Ovary (tissue), 9 donors: ENCODE results near the gene USP28. TPM values are rescaled to one million over a fixed set of nuclear protein-coding genes. Genes with fewer than 3 reads are reported as not detected.

Experiments used
- DNase-seq, 5 donors: peaks; one replicate each; pipeline ENCODE4 v3.0.0-alpha.2; 2019 to 2020
- H3K27ac ChIP-seq, 2 donors: fragments of 200-600 bp; one replicate each; pipeline versions ENCODE4 v1.5.1 to v1.8.0; 2019 to 2022
- H3K27me3 ChIP-seq: fragments of 200-600 bp; one replicate; pipeline ENCODE4 v1.8.0; 2022
- H3K36me3 ChIP-seq: fragments of 200-600 bp; sonication (generic); one replicate; pipeline ENCODE4 v1.5.1; 2019
- H3K4me1 ChIP-seq: one replicate; pipeline ENCODE4 v1.8.1; 2013; ENCODE audit warnings: mild to moderate bottlenecking, moderate library complexity; ENCODE audit not compliant: insufficient read depth
- H3K4me3 ChIP-seq: fragments of 200-600 bp; sonication (generic); one replicate; pipeline ENCODE4 v1.5.1; 2017
- H3K9me3 ChIP-seq, 2 donors: fragments of 200-600 bp in 1 of 2; sonication (generic) in 1 of 2; one replicate each; pipeline versions ENCODE4 v1.5.1 to v1.8.1; 2013 to 2019; ENCODE audit warnings: mild to moderate bottlenecking in 1 of 2, moderate library complexity in 1 of 2
- CTCF ChIP-seq, 3 donors: fragments of 450-650 bp in 2 of 3; fragments of 200-600 bp in 1 of 3; IDR thresholded peaks; one replicate each; pipeline versions ENCODE4 v1.5.1 to v1.8.0; 2016 to 2022; ENCODE audit warnings: antibody characterized with exemption in 3 of 3, mild to moderate bottlenecking in 1 of 3
- EP300 ChIP-seq: sonication (generic); formaldehyde crosslinking; IDR thresholded peaks from one replicate; pipeline ENCODE4 v1.6.1; 2017; ENCODE audit warnings: antibody characterized with exemption
- POLR2A ChIP-seq: fragments of 450-650 bp; IDR thresholded peaks from one replicate; pipeline ENCODE4 v1.6.1; 2017; ENCODE audit warnings: antibody characterized with exemption, mild to moderate bottlenecking, moderate library complexity
- WGBS, 3 donors: extraction: QIAGEN DNeasy Blood & Tissue Kit in 1 of 3; methylation state at CpG; one replicate each; pipeline versions ENCODE4 v1.1.5 to v1.1.7; 2013 to 2017; 5-methylcytosine and 5-hydroxymethylcytosine counted together
- intact Hi-C, 4 donors: fragments of 100-400 bp; cut with DNase I; formaldehyde crosslinking; loops; one replicate each; pipeline versions ENCODE4 v1.11.0 to v1.15.1; 2022 to 2023
- polyA plus RNA-seq, 2 donors: library from polyadenylated mRNA; stranded (reverse); fragments of 200-250 nt in 1 of 2; fragments of 350-450 nt in 1 of 2; fragmentation: Illumina TruSeq in 1 of 2; extraction: RNeasy Lipid Tissue Mini Kit (QIAGEN cat#74804) in 1 of 2; gene quantifications; one replicate each; pipeline ENCODE4 v1.2.3, GENCODE V29; 2013 to 2014
- total RNA-seq, 7 donors: library from RNA; depleted of rRNA in 2 of 7; stranded (reverse); fragments of >200 nt in 2 of 7; fragmentation: NEBNext Ultra II Directional in 3 of 7; extraction: Animal tissue kit (Norgen Biotek cat#: 25700) in 3 of 7; gene quantifications; one replicate each; pipeline versions ENCODE4 v1.1.0 to v1.2.4, GENCODE V29; 2016 to 2023
- donor health status: DM: no; HTN: no; CAD: no; lungs with moderate emphysema.
- donor health status: DM: no; HTN: no; CAD: no.
- donor health status: Bipolar disorder and iron deficiency.
- donor health status: DM: yes; HTN: yes; CAD: no.
- donor health status: DM: no; HTN: no; CAD: no.
- donor health status: DM: yes; HTN: yes; CAD: no.

USP28 gene
- total and polyA plus RNA-seq, 9 donors, result 11.0 to 29.5 (median 23.4) TPM

DNA sequence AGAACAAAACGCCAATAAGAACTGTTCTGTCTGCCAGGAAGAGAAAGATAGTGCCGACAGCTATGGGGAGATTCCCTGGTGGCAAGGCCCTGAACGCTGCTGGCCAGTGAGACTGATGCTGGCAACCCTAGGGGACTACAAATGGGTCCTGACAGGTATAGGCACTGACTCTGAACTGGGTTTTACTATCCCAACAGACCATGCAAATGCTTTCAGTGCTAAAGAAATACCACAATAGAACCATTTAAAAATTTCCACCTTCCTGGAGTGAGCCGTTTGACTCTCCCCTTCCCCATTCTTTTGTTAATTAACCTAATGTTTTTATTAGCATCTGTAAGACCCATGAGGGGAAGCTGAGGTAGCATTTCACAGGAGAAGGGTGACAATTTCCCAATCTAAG lies 25.7 kb downstream of the USP28 start:
- TF ChIP-seq POLR2A (no peak), CTCF (IDR thresholded peaks at IDR 0.05) (no peak), EP300 (no peak)
- 62 to 78% (median 68%) methylated on average over 4 of the region's 4 CpGs for WGBS, 3 donors
- H3K9me3 ChIP-seq, result no peaks in the 10 kb centered on the region
- H3K4me3 ChIP-seq, result no peak overlapping the region
- intact Hi-C loops, result no loop called here
- H3K4me1 ChIP-seq, result peaks cover 1% of the 10 kb centered on the region
- no peak for DNase-seq
- H3K27ac ChIP-seq, result no peak overlapping the region
- H3K27me3 ChIP-seq, result no peaks in the 10 kb centered on the region
- H3K36me3 ChIP-seq, result no peaks in the 10 kb centered on the region

GRCh38 chr11:113847580-113847979 lies 27.8 kb downstream of the USP28 start:
- peaks cover 1% of the 10 kb centered on the region for H3K4me1 ChIP-seq
- no peak overlapping the region for H3K27ac ChIP-seq
- TF ChIP-seq EP300 (no peak), POLR2A (no peak), CTCF (IDR thresholded peaks at IDR 0.05) (no peak)
- no peak overlapping the region for H3K4me3 ChIP-seq
- no peaks in the 10 kb centered on the region for H3K27me3 ChIP-seq
- no peaks in the 10 kb centered on the region for H3K9me3 ChIP-seq
- H3K36me3 ChIP-seq, result no peaks in the 10 kb centered on the region
- intact Hi-C loops, result no loop called here
- DNase-seq, result no peak

GRCh38 chr11:113847111-113847510 lies 28.3 kb downstream of the USP28 start:
- WGBS, 3 donors, result 82 to 88% (median 86%) methylated on average over 6 of the region's 6 CpGs
- Histone ChIP-seq H3K36me3 (no peaks in the 10 kb centered on the region), H3K4me1 (peaks cover 1% of the 10 kb centered on the region), H3K4me3 (no peak overlapping the region), H3K9me3 (no peaks in the 10 kb centered on the region), H3K27me3 (no peaks in the 10 kb centered on the region), H3K27ac (no peak overlapping the region)
- intact Hi-C loops, result no loop called here
- TF ChIP-seq POLR2A, result no peak
- no peak for TF ChIP-seq EP300
- no peak for TF ChIP-seq CTCF (IDR thresholded peaks at IDR 0.05)
- no peak for DNase-seq

GRCh38 chr11:113841691-113842090 lies 33.7 kb downstream of the USP28 start:
- intact Hi-C loops, result no loop called here
- no peak overlapping the region for H3K27ac ChIP-seq
- no peaks in the 10 kb centered on the region for H3K27me3 ChIP-seq
- no peaks in the 10 kb centered on the region for H3K9me3 ChIP-seq
- H3K36me3 ChIP-seq, result no peaks in the 10 kb centered on the region
- 89 to 96% (median 94%) methylated on average over 1 of the region's 1 CpG for WGBS, 3 donors
- H3K4me3 ChIP-seq, result no peak overlapping the region
- H3K4me1 ChIP-seq, result no peaks in the 10 kb centered on the region
- no peak for DNase-seq
- TF ChIP-seq EP300 (no peak), CTCF (IDR thresholded peaks at IDR 0.05) (no peak)
